ENCODE results near the gene ECSIT. TPM values are rescaled to one million over a fixed set of nuclear protein-coding genes. Genes with fewer than 3 reads are reported as not detected.

ECSIT gene
- polyA plus RNA-seq, 1 of the 3 experiments (the other 2 are of a cell fraction): 43.8 TPM

- no peak for DNase-seq
- Histone ChIP-seq H3K4me2 (no peak overlapping the region), H3K9me3 (no peaks in the 10 kb centered on the region), H3K4me3 (ENCODE audit: low read depth in 2 of 2, low read length in 1 of 2) (no peak overlapping the region), H3K4me1 (ENCODE audit: control insufficient read depth in 1 of 2, insufficient read depth in 2 of 2, low read depth in 1 of 2, low read length in 1 of 2) (peaks cover 11 to 16% of the 10 kb centered on the region in 2 experiments; a peak in 2 of 4 replicates), H3F3A (replicated peaks; ENCODE audit: insufficient read depth) (peaks cover 16% of the 10 kb centered on the region), H3K27me3 (ENCODE audit: insufficient read depth) (no peaks in the 10 kb centered on the region), H3K9me2 (no peaks in the 10 kb centered on the region), H3K79me2 (ENCODE audit: insufficient read depth) (no peaks in the 10 kb centered on the region), H2AFZ (ENCODE audit: low read depth) (no peak overlapping the region), H4K20me1 (ENCODE audit: insufficient read depth) (no peaks in the 10 kb centered on the region; the same call in 1 of the 2 replicates), H3K27ac (ENCODE audit: low read depth in 2 of 2, low read length in 1 of 2) (no peak overlapping the region), H3K9ac (no peak overlapping the region), H3K36me3 (replicated peaks in 1 of 2; ENCODE audit: control insufficient read depth in 1 of 2, insufficient read depth in 2 of 2, low read length in 1 of 2) (no peaks in the 10 kb centered on the region)
- TF ChIP-seq, protein P1, sequence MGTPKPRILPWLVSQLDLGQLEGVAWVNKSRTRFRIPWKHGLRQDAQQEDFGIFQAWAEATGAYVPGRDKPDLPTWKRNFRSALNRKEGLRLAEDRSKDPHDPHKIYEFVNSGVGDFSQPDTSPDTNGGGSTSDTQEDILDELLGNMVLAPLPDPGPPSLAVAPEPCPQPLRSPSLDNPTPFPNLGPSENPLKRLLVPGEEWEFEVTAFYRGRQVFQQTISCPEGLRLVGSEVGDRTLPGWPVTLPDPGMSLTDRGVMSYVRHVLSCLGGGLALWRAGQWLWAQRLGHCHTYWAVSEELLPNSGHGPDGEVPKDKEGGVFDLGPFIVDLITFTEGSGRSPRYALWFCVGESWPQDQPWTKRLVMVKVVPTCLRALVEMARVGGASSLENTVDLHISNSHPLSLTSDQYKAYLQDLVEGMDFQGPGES (IDR thresholded peaks at IDR 0.05; ENCODE audit: low read depth, low read length): no peak
- no peak for TF ChIP-seq SIN3A (IDR thresholded peaks at IDR 0.05; ENCODE audit: borderline replicate concordance, low read depth, low read length)
- TF ChIP-seq FOXJ3 (CRISPR knock-in tag; IDR thresholded peaks at IDR 0.05): no peak
- TF ChIP-seq, protein P2, sequence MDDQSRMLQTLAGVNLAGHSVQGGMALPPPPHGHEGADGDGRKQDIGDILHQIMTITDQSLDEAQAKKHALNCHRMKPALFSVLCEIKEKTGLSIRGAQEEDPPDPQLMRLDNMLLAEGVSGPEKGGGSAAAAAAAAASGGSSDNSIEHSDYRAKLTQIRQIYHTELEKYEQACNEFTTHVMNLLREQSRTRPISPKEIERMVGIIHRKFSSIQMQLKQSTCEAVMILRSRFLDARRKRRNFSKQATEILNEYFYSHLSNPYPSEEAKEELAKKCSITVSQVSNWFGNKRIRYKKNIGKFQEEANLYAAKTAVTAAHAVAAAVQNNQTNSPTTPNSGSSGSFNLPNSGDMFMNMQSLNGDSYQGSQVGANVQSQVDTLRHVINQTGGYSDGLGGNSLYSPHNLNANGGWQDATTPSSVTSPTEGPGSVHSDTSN (IDR thresholded peaks at IDR 0.05): no peak
- no peak for TF ChIP-seq REST (IDR thresholded peaks at IDR 0.05; ENCODE audit: low read depth, low read length)
- no peak for TF ChIP-seq TEAD4 (IDR thresholded peaks at IDR 0.05; ENCODE audit: borderline replicate concordance, insufficient read depth)
- TF ChIP-seq FOXM1 (IDR thresholded peaks at IDR 0.05; ENCODE audit: low read depth): no peak
- TF ChIP-seq ELF1 (IDR thresholded peaks at IDR 0.05): no peak
- TF ChIP-seq POLR2AphosphoS5 (IDR thresholded peaks at IDR 0.05; ENCODE audit: low read depth, low read length): no peak
- no peak for TF ChIP-seq SMC3 (IDR thresholded peaks at IDR 0.05; ENCODE audit: low read depth, low read length)
- no peak for TF ChIP-seq YY1 (IDR thresholded peaks at IDR 0.05; ENCODE audit: low read depth)
- TF ChIP-seq USF2 (IDR thresholded peaks at IDR 0.05; ENCODE audit: borderline replicate concordance, low read depth, low read length): no peak
- no peak for TF ChIP-seq RXRA (IDR thresholded peaks at IDR 0.05; ENCODE audit: borderline replicate concordance, low read depth)
- TF ChIP-seq, protein P3, sequence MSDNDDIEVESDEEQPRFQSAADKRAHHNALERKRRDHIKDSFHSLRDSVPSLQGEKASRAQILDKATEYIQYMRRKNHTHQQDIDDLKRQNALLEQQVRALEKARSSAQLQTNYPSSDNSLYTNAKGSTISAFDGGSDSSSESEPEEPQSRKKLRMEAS (IDR thresholded peaks at IDR 0.05; ENCODE audit: low read depth): no peak
- no peak for TF ChIP-seq EP300 (IDR thresholded peaks at IDR 0.05; ENCODE audit: borderline replicate concordance in 1 of 2, low read depth in 1 of 2, low read length in 1 of 2)
- TF ChIP-seq RFX5 (IDR thresholded peaks at IDR 0.05; ENCODE audit: low read length): no peak
- TF ChIP-seq TAF1 (IDR thresholded peaks at IDR 0.05; ENCODE audit: borderline replicate concordance, low read depth, low read length): no peak
- no peak for TF ChIP-seq NFIC (IDR thresholded peaks at IDR 0.05; ENCODE audit: borderline replicate concordance)
- no peak for TF ChIP-seq EZH2phosphoT487 (IDR thresholded peaks at IDR 0.05; ENCODE audit: borderline replicate concordance, low read depth)
- ChIA-PET POLR2A (no interaction called here), CTCF (interaction anchor here (0.9 to 2.7 kb wide), 3 partner anchors 24 to 53 kb away, joined by 3 to 14 read pairs (median 5); partner anchors contain the start of gene ELOF1)
- 98% methylated on average over 5 of the region's 5 CpGs for WGBS (ENCODE audit: low lambda C conversion rate)
These were observed 6.0 kb upstream of the ECSIT start for GRCh38 chr19:11534948-11535347.

All from SK-N-SH (cell line).